Epithelial cell of prostate (primary cell): ENCODE measurements around the gene SEC24D.
"Not testable (repeated sequence)": the region's sequence is repeated elsewhere in the genome, so short reads cannot be mapped to it uniquely, and the experiment has no call there.

Source experiments
- DNase-seq: peaks from one replicate; pipeline ENCODE4 v3.0.0-alpha.2; 2011; ENCODE audit warnings: low read depth, low spot score
- H3K27ac ChIP-seq: fragments of 450-650 bp; 2 replicates; pipeline ENCODE4 v1.5.1; 2017; ENCODE audit warnings: mild to moderate bottlenecking

Gene SEC24D

DNA sequence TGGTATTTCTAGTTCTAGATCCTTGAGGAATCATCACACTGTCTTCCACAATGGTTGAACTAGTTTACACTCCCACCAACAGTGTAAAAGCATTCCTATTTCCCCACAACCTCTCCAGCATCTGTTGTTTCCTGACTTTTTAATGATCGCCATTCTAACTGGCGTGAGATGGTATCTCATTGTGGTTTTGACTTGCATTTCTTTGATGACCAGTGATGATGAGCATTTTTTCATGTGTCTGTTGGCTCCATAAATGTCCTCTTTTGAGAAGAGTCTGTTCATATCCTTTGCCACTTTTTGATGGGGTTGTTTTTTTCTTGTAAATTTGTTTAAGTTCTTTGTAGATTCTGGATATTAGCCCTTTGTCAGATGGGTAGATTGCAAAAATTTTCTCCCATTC lies 58.3 kb downstream of the SEC24D start:
- H3K27ac ChIP-seq, DNase-seq: not testable (repeated sequence)

DNA sequence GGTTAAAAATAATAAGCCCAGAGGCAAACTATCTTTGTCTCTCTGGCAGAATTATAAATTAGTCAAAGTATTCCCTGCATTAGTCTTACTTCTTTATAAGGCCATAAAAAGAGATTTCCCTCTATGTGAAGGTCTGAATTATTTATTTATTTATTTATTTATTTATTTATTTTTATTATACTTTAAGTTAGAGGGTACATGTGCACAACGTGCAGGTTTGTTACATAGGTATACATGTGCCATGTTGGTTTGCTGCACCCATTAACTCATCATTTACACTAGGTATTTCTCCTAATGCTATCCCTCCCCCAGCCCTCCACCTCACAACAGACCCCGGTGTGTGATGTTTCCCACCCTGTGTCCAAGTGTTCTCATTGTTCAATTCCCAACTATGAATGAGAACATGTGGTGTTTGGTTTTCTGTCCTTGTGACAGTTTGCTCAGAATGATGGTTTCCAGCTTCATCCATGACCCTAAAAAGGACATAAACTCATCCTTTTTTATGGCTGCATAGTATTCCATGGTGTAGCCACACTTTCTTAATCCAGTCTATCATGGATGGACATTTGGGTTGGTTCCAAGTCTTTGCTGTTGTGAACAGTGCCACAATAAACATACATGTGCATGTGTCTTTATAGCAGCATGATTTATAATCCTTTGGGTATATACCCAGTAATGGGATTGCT lies 58.8 kb downstream of the SEC24D start:
- not testable (repeated sequence) for DNase-seq, H3K27ac ChIP-seq

- no peak for DNase-seq
- no peak overlapping the region for H3K27ac ChIP-seq
These were observed 59.6 kb downstream of the SEC24D start for GRCh38 chr4:118776157-118776954.

DNA sequence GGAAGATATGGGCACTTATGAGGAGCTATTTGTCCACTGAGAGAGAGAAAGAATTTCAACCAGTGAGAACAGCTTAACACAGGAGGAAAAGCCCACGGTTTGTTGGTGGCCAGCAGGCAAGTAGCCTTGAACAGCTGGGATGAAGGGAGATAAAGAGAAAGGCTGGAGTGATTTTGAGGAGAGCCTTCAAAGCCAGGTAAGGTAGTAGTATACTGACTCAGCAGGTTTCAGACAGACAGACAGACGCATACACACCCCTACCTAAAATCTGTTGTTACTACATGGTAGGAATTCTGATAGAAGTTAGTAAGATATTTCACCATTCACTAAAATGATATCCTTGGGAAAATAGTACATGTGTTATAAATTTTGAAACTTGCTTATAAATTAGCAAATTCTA lies 60.5 kb downstream of the SEC24D start:
- no peak overlapping the region for H3K27ac ChIP-seq
- no peak for DNase-seq

- no peak overlapping the region for H3K27ac ChIP-seq
- no peak for DNase-seq
These were observed 60.9 kb downstream of the SEC24D start for GRCh38 chr4:118774989-118775388.

- no peak overlapping the region for H3K27ac ChIP-seq
These were observed 61.6 kb downstream of the SEC24D start for GRCh38 chr4:118774321-118774720.

DNA sequence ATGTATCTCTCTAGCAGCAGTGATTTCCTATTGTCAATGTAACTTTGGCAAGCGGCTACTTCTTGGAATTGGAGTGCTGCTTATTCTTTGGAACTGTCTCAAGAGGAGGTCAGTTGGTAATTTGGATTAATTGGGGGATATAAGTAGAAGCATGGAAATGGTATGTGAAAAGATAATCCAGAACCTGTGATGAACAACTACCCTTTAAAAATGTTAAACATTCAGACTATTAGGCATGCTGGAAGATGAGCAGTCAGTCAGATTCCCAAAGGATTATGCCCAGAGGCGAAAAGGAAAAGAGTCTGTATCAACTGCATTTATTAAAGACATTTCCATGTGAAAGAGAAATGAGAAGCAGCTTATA lies 62.5 kb downstream of the SEC24D start:
- no peak overlapping the region for H3K27ac ChIP-seq
- no peak for DNase-seq

More at GRCh38 chr4:118774321-118774720, 61.6 kb downstream of the SEC24D start:
- DNase-seq, result no peak

DNA sequence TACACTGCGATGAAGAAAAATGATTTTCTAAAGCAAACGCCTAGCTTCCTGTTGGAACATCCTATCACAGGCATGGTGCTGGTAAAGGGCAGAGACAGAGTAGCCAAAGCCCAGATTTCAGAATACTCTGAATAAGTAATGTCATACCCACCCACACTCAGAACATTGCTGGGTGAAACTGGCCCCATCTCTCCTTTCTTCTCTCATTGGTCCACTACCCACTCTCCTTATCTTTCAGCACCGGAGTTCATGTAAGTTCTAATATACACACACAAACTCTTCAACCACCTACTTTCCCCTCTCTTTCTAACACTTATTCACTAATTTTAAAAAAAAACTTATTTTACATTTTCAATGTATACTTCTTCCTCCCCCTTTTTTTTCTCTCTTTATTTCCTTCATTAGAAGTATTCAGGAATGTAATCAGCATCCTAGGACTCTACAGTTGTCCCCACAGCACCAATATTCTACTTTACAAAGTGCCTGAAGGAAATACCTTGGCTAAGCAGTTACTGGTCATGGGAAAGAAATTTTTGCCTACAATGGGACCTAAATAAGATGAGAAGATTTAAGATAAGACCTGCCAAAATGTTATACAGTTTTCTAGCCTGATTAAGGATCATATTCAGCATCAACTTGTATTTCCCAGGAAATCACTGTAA lies 63.0 kb downstream of the SEC24D start:
- H3K27ac ChIP-seq, result no peak overlapping the region
- no peak for DNase-seq

- DNase-seq, result no peak
These were observed 63.7 kb downstream of the SEC24D start for GRCh38 chr4:118772081-118772766.

DNA sequence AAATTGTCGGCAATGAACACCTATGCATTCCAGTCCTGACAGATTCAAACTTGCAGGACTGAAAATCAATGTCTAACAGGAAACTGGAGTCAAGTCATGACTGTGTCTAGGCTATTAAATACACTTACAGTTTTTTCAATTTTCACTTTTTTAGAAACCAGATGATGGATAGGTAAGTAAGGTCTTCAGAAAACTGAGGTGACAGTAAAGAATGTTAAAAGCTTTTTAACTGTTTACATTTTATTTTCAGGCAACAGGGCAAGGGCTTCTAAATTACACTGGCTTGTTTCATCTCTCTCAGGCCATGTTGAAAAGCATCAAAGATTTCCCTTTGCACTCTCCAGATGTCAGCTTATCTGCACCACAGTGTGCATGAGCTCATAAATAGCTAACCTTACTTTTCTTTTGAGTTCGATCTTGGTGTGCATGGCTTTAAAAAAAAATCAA lies 65.2 kb downstream of the SEC24D start:
- DNase-seq, result no peak
- H3K27ac ChIP-seq, result peak overlapping the region; percentile 42

More at GRCh38 chr4:118772081-118772766, 63.7 kb downstream of the SEC24D start:
- H3K27ac ChIP-seq, result no peak overlapping the region

DNA sequence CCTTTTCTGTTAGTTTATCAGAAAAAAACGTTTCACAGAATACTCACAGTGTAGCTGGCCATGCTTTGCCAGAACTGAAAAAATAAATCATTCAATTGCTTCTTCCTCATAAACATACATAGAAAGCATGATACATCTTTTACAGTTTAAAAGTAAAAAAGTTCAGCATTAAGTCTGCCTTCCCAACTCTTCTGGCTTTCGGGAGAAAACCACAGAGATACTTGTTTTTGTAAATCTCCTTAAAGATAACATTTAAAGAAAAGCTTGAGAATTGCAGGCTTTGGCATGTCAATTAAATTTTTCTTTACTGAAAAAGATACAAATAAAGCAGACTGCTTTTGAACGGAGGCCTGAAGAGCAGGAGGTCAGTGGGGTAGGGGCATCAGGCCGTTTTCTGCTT lies 66.8 kb downstream of the SEC24D start:
- DNase-seq, result no peak
- no peak overlapping the region for H3K27ac ChIP-seq

DNA sequence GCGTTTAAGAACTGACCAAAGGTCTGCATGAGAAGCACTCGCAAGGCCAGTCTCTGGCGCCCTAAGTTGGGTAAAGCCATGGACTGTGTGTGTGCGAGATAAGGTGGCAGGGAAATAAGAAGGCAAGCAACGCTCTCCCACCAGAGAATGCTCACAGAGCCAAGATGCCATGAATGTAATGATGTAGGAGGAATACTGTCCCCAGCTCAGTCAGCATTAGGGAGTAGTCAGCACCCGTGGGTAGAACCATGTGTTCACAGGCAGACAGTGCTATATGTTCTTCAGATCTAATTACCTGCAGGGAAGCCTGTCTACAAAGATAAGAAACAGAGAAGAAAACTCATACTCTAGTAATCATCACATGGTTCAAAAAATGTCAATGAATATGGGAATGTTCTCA lies 68.8 kb downstream of the SEC24D start:
- DNase-seq, result no peak
- H3K27ac ChIP-seq, result no peak overlapping the region

- H3K27ac ChIP-seq, result peak overlapping the region; percentile 14
- DNase-seq, result peak; percentile 59
These were observed 70.5 kb downstream of the SEC24D start for GRCh38 chr4:118765399-118765798.

DNA sequence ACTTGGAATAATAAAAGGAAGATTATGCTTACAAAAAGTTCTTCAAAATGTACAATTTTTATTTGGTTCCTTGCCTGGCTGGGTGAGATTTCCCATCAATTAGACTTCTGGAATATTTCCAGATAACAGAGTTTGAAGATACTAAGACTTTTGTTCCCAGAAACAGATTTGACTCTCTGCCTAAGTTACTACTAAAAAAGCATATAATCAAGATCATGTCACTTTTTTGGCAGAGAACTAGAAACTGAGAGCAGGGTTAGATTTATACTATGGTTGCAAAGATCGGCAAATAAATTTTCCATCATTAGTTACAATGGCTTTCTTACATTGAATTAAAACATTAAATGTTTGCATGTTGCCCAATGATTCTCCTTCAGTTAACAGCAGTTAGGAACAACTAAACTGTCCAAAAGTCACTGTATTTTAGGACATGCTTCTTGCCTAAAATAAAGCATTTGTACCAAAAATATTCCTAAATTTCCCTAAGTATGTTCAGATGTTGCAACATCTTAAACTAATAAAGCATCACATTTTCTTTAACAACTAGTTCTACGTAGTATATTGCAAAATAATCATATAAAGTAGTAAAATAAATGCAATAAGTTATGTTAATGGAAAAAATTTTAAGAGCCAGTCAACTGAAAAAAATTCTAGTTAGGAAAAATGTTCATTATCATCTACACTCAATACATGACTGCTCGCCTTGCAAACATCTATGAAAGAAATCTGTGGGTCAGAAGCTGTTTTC lies 73.0 kb downstream of the SEC24D start:
- DNase-seq, result no peak
- H3K27ac ChIP-seq, result no peak overlapping the region

GRCh38 chr4:118762155-118762554 lies 73.8 kb downstream of the SEC24D start:
- no peak for DNase-seq
- H3K27ac ChIP-seq, result no peak overlapping the region

DNA sequence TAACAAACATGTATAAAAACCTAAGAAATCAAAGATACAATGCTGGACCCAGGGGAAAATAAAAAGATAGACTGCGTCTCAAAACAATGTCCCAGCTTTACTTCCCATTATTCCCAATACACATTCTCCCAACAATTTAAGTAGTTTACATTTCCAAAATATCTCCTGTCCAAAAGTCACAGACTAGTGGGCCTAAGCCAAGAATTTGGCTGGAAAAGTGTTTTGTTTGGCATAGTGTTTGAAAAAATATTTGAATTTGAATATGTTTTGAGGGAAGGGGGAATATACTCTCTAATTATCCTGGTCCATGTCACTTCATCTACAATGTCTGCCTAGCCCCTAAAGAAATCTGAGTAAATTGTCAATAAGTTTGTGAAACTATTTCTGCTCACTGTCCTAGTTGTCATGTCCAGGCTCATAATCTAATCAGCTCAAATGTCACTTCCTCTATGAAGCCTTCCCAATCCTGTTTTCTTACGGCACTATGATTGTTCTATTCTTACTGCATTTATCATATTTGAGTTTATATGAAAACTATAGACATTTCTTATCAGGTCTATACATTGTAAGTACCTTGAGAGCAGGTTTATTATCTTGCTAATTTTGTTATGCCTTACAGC lies 74.4 kb downstream of the SEC24D start:
- DNase-seq, result no peak
- H3K27ac ChIP-seq, result no peak overlapping the region

- DNase-seq, result no peak
- no peak overlapping the region for H3K27ac ChIP-seq
These were observed 75.4 kb downstream of the SEC24D start for GRCh38 chr4:118760493-118760892.

- DNase-seq, result no peak
- H3K27ac ChIP-seq, result no peak overlapping the region
These were observed 75.8 kb downstream of the SEC24D start for GRCh38 chr4:118760092-118760491.

DNA sequence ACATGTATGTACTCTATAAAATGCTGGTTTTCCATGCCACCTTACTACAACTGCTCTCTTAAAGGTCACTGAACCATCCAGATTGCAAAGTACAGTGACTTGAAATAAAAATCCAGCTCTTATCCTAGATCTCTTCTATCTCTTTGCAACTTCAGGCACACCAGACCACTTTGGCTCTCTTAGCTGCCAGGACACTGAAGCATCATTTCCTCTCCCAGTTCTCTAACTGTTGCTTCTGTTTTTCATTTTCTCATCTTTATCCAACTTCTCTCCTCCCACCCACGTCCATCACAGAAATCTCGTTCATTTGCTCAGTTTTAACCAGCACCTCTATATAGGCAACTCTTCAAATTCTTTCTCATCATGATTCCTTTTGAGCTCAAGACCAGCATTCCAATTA lies 76.4 kb downstream of the SEC24D start:
- DNase-seq, result no peak

More for the DNA sequence above, 76.4 kb downstream of the SEC24D start:
- H3K27ac ChIP-seq, result no peak overlapping the region
